ENCODE data around the gene LOXHD1.

LOXHD1 gene

GRCh38 chr18:46625069-46625468 is 32.0 kb downstream of the LOXHD1 start:
- DNase-seq = no peak

- no peak for DNase-seq
These were observed 32.9 kb downstream of the LOXHD1 start for GRCh38 chr18:46624127-46624526.

GRCh38 chr18:46623541-46623940 is 33.5 kb downstream of the LOXHD1 start:
- no peak for DNase-seq

GRCh38 chr18:46622999-46623398 is 34.0 kb downstream of the LOXHD1 start:
- DNase-seq = peak; percentile 20

- DNase-seq = no peak
These were observed 34.6 kb downstream of the LOXHD1 start for GRCh38 chr18:46622451-46622850.

GRCh38 chr18:46621871-46622270 is 35.1 kb downstream of the LOXHD1 start:
- DNase-seq = no peak

- DNase-seq = no peak
These were observed 35.8 kb downstream of the LOXHD1 start for GRCh38 chr18:46621111-46621766.

GRCh38 chr18:46619559-46619958 is 37.5 kb downstream of the LOXHD1 start:
- no peak for DNase-seq

GRCh38 chr18:46615720-46616119 is 41.3 kb downstream of the LOXHD1 start:
- no peak for DNase-seq

- no peak for DNase-seq
These were observed 48.0 kb downstream of the LOXHD1 start for GRCh38 chr18:46609048-46609447.

- no peak for DNase-seq
These were observed 49.1 kb downstream of the LOXHD1 start for GRCh38 chr18:46607926-46608325.

- no peak for DNase-seq
These were observed 55.7 kb downstream of the LOXHD1 start for GRCh38 chr18:46601141-46601805.

GRCh38 chr18:46596119-46596518 is 60.9 kb downstream of the LOXHD1 start:
- no peak for DNase-seq

- DNase-seq = peak; percentile 32
These were observed 65.1 kb downstream of the LOXHD1 start for GRCh38 chr18:46591783-46592391.

- DNase-seq = no peak
These were observed 66.9 kb downstream of the LOXHD1 start for GRCh38 chr18:46590103-46590502.

- DNase-seq = no peak
These were observed 67.9 kb downstream of the LOXHD1 start for GRCh38 chr18:46588971-46589660.

- DNase-seq = no peak
These were observed 69.4 kb downstream of the LOXHD1 start for GRCh38 chr18:46587600-46587999.

- DNase-seq = no peak
These were observed 73.3 kb downstream of the LOXHD1 start for GRCh38 chr18:46583711-46584110.

GRCh38 chr18:46581648-46582047 is 75.4 kb downstream of the LOXHD1 start:
- DNase-seq = no peak

GRCh38 chr18:46578987-46579386 is 78.0 kb downstream of the LOXHD1 start:
- DNase-seq = no peak

- DNase-seq = no peak
These were observed 79.5 kb downstream of the LOXHD1 start for GRCh38 chr18:46577546-46577945.

GRCh38 chr18:46575851-46576250 is 81.2 kb downstream of the LOXHD1 start:
- DNase-seq = no peak

GRCh38 chr18:46574743-46575115 is 82.3 kb downstream of the LOXHD1 start:
- no peak for DNase-seq
